Stomach (tissue), 9 donors: ENCODE results near the gene RBMS3. TPM values are rescaled to one million over a fixed set of nuclear protein-coding genes. Genes with fewer than 3 reads are reported as not detected.

Source experiments
- DNase-seq, 2 donors: peaks; one replicate each; pipeline versions ENCODE4 v3.0.0 to v3.0.0-alpha.2; 2013 to 2019
- H3K27ac ChIP-seq, 5 donors: fragments of 200-600 bp in 4 of 5; sonication (generic) in 4 of 5; one replicate each; pipeline ENCODE4 v1.5.1; 2013 to 2019; ENCODE audit warnings: mild to moderate bottlenecking in 1 of 5, moderate library complexity in 1 of 5
- H3K27me3 ChIP-seq, 3 donors: fragments of 200-600 bp; sonication (generic); one replicate each; pipeline ENCODE4 v1.5.1; 2017 to 2019; ENCODE audit warnings: mixed run types in 1 of 3
- H3K36me3 ChIP-seq, 4 donors: fragments of 200-600 bp; sonication (generic); 1 replicate in 3 of 4; 2 replicates in 1 of 4; pipeline ENCODE4 v1.5.1; 2016 to 2019
- H3K4me1 ChIP-seq, 4 donors: fragments of 200-600 bp; sonication (generic); one replicate each; pipeline ENCODE4 v1.5.1; 2016 to 2019
- H3K4me3 ChIP-seq, 4 donors: fragments of 200-600 bp; sonication (generic) in 3 of 4; one replicate each; pipeline ENCODE4 v1.5.1; 2016 to 2019; ENCODE audit warnings: mild to moderate bottlenecking in 1 of 4
- H3K9me3 ChIP-seq, 4 donors: fragments of 200-600 bp; sonication (generic); one replicate each; pipeline ENCODE4 v1.5.1; 2016 to 2019
- EP300 ChIP-seq: sonication (generic); formaldehyde crosslinking; IDR thresholded peaks from one replicate; pipeline ENCODE4 v1.6.1; 2017; ENCODE audit warnings: antibody characterized with exemption
- POLR2A ChIP-seq, 4 donors: fragments of 450-650 bp; IDR thresholded peaks; one replicate each; pipeline ENCODE4 v1.6.1; 2016; ENCODE audit warnings: antibody characterized with exemption in 4 of 4, control low read depth in 2 of 4, mild to moderate bottlenecking in 1 of 4, moderate library complexity in 1 of 4
- POLR2AphosphoS5 ChIP-seq, 3 donors: sonication (generic); formaldehyde crosslinking; IDR thresholded peaks; one replicate each; pipeline ENCODE4 v1.6.1; 2016; ENCODE audit warnings: antibody characterized with exemption in 3 of 3
- WGBS, 5 donors: extraction: QIAGEN DNeasy Blood & Tissue Kit in 3 of 5; methylation state at CpG; one replicate each; pipeline versions ENCODE4 v1.1.5 to v1.1.7; 2013 to 2018; 5-methylcytosine and 5-hydroxymethylcytosine counted together
- intact Hi-C: fragments of 100-400 bp; cut with DNase I; formaldehyde crosslinking; loops from one replicate; pipeline ENCODE4 v1.15.1; 2023; ENCODE audit warnings: low total_unique reads
- polyA plus RNA-seq, 3 donors: library from polyadenylated mRNA; stranded (reverse); fragments of 200-250 nt; gene quantifications; one replicate each; pipeline ENCODE4 v1.2.3, GENCODE V29; 2013
- total RNA-seq, 5 donors: library from RNA; depleted of rRNA; stranded (reverse); fragments of >200 nt; gene quantifications; one replicate each; pipeline versions ENCODE4 v1.1.0 to v1.2.3, GENCODE V29; 2014 to 2016
- TF ChIP-seq, protein P1 (sequence below), 7 experiments: fragments of 450-650 bp in 4 of 7; fragments of 200-600 bp in 3 of 7; sonication (generic) in 3 of 7; IDR thresholded peaks; one replicate each; pipeline ENCODE4 v1.5.1; 2016 to 2019; ENCODE audit warnings: antibody characterized with exemption in 7 of 7, control low read depth in 2 of 7, mild to moderate bottlenecking in 1 of 7
- donor health status: healthy with polysubstance abuse.
- donor health status: Bipolar disorder and iron deficiency.
- donor health status: healthy.

The RBMS3 gene
- total and polyA plus RNA-seq, 8 donors: 2.0 to 103 (median 16.0) TPM

DNA sequence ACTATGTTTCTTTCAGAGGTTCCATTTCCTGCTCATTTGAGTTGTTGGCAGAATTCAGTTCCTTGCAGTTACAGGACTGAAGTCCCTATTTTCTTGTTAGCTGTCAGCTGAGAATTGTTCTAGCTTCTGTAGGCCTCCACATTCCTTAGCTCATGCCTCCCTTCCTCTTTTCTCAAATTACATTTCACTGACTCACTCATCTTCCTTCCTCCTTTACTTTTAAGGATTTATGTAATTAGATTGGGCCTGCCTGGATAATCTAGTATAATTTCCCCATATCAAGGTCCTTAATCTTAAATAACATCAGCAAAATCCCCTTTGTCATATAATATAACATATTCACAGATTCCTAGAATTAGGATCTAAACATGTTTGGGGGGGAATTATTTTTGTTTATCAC, 40.6 kb upstream of the RBMS3 start:
- intact Hi-C loops: no loop called here
- TF ChIP-seq POLR2A (IDR thresholded peaks at IDR 0.05) (no peak), EP300 (no peak), POLR2AphosphoS5 (IDR thresholded peaks at IDR 0.05) (no peak)
- TF ChIP-seq, protein P1, sequence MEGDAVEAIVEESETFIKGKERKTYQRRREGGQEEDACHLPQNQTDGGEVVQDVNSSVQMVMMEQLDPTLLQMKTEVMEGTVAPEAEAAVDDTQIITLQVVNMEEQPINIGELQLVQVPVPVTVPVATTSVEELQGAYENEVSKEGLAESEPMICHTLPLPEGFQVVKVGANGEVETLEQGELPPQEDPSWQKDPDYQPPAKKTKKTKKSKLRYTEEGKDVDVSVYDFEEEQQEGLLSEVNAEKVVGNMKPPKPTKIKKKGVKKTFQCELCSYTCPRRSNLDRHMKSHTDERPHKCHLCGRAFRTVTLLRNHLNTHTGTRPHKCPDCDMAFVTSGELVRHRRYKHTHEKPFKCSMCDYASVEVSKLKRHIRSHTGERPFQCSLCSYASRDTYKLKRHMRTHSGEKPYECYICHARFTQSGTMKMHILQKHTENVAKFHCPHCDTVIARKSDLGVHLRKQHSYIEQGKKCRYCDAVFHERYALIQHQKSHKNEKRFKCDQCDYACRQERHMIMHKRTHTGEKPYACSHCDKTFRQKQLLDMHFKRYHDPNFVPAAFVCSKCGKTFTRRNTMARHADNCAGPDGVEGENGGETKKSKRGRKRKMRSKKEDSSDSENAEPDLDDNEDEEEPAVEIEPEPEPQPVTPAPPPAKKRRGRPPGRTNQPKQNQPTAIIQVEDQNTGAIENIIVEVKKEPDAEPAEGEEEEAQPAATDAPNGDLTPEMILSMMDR (IDR thresholded peaks at IDR 0.05): no peak
- no peak overlapping the region for H3K4me3 ChIP-seq

DNA sequence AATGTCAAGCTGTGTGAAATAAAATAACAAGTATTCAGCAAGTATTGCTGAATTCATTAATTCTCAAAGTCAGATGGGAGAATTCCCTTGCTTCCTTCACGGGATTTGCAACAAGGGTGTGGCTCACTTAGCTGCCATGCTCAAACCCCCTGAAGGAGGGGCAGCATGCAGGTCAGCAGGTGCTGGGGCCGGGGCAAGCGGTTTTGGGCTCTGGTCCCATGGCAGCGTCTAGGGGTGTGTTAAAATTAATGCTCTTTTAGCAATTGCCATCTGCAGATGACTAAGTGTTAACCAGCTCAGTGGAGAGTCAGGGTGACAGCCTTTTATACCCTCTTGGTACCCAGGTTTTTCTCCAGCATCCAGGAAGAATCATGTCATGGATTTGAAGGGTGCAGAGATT, 40.0 kb upstream of the RBMS3 start:
- DNase-seq: no peak
- Histone ChIP-seq H3K4me1 (no peaks in the 10 kb centered on the region), H3K9me3 (peaks cover 0 to 6% (median 0%) of the 10 kb centered on the region in 4 donors), H3K27ac (no peak overlapping the region), H3K4me3 (no peak overlapping the region), H3K27me3 (no peaks in the 10 kb centered on the region), H3K36me3 (no peaks in the 10 kb centered on the region)
- no peak for TF ChIP-seq POLR2A (IDR thresholded peaks at IDR 0.05)
- TF ChIP-seq, protein P1 (IDR thresholded peaks at IDR 0.05): no peak
- no peak for TF ChIP-seq POLR2AphosphoS5 (IDR thresholded peaks at IDR 0.05)
- no peak for TF ChIP-seq EP300
- WGBS, 5 donors: 86 to 100% (median 87%) methylated on average over 3 to 4 of the region's 4 CpGs
- intact Hi-C loops: no loop called here

More for the DNA sequence above, 40.6 kb upstream of the RBMS3 start:
- no peaks in the 10 kb centered on the region for H3K27me3 ChIP-seq
- no peak overlapping the region for H3K27ac ChIP-seq
- no peaks in the 10 kb centered on the region for H3K36me3 ChIP-seq
- no peak for DNase-seq
- peaks cover 0 to 6% (median 0%) of the 10 kb centered on the region in 4 donors for H3K9me3 ChIP-seq
- H3K4me1 ChIP-seq: no peaks in the 10 kb centered on the region

GRCh38 chr3:29241855-29242254, 39.0 kb upstream of the RBMS3 start:
- H3K9me3 ChIP-seq: peaks cover 0 to 6% (median 0%) of the 10 kb centered on the region in 4 donors
- H3K27me3 ChIP-seq: no peaks in the 10 kb centered on the region
- H3K4me3 ChIP-seq: no peak overlapping the region
- H3K27ac ChIP-seq: no peak overlapping the region
- intact Hi-C loops: no loop called here
- TF ChIP-seq, protein P1 (IDR thresholded peaks at IDR 0.05): no peak
- TF ChIP-seq POLR2A (IDR thresholded peaks at IDR 0.05): no peak
- H3K4me1 ChIP-seq: no peaks in the 10 kb centered on the region
- H3K36me3 ChIP-seq: no peaks in the 10 kb centered on the region
- no peak for DNase-seq

GRCh38 chr3:29242296-29242695, 38.6 kb upstream of the RBMS3 start:
- no peak overlapping the region for H3K4me3 ChIP-seq
- no peaks in the 10 kb centered on the region for H3K4me1 ChIP-seq
- intact Hi-C loops: no loop called here
- no peak overlapping the region for H3K27ac ChIP-seq
- no peaks in the 10 kb centered on the region for H3K36me3 ChIP-seq
- no peak for TF ChIP-seq EP300
- TF ChIP-seq POLR2A (IDR thresholded peaks at IDR 0.05): no peak
- TF ChIP-seq, protein P1 (IDR thresholded peaks at IDR 0.05): no peak
- no peak for TF ChIP-seq POLR2AphosphoS5 (IDR thresholded peaks at IDR 0.05)
- no peaks in the 10 kb centered on the region for H3K27me3 ChIP-seq
- DNase-seq: no peak
- peaks cover 0 to 6% (median 0%) of the 10 kb centered on the region in 4 donors for H3K9me3 ChIP-seq
- WGBS, 5 donors: 87 to 94% (median 93%) methylated on average over 2 of the region's 2 CpGs
